ENCODE data around the gene FAM168A.

FAM168A gene

GRCh38 chr11:73637012-73637411, 39.1 kb upstream of the FAM168A start:
- Histone ChIP-seq H3K36me3 (replicated peaks; ENCODE audit: insufficient read depth, low read length) (no peaks in the 10 kb centered on the region), H3K9me3 (replicated peaks; ENCODE audit: insufficient read depth, low read length) (no peaks in the 10 kb centered on the region), H3K9me2 (replicated peaks; ENCODE audit: insufficient read depth, low read length) (no peaks in the 10 kb centered on the region), H3K27ac (ENCODE audit: low read length) (no peak overlapping the region), H3K27me3 (replicated peaks; ENCODE audit: insufficient read depth, low read length) (no peaks in the 10 kb centered on the region), H4K20me1 (ENCODE audit: insufficient read depth, low read length) (no peaks in the 10 kb centered on the region), H3K4me3 (ENCODE audit: low read length) (no peak overlapping the region), H3K9ac (ENCODE audit: low read length) (no peak overlapping the region), H3K79me2 (ENCODE audit: low read length) (no peaks in the 10 kb centered on the region), H2AFZ (ENCODE audit: low read length) (no peak overlapping the region), H3K4me2 (ENCODE audit: low read depth, low read length) (no peak overlapping the region), H3K4me1 (ENCODE audit: low read length) (no peaks in the 10 kb centered on the region), H3F3A (ENCODE audit: insufficient read depth, low read length) (no peaks in the 10 kb centered on the region)
- no peak for TF ChIP-seq EZH2 (optimal IDR thresholded peaks at IDR 0.05; ENCODE audit: low read depth, low read length)
- no peak for TF ChIP-seq CTCF (IDR thresholded peaks at IDR 0.05; ENCODE audit: low read length)
- TF ChIP-seq EZH2phosphoT487 (IDR thresholded peaks at IDR 0.05; ENCODE audit: low read length), result no peak
- DNase-seq, result no peak

GRCh38 chr11:73636249-73636648, 38.3 kb upstream of the FAM168A start:
- no peaks in the 10 kb centered on the region for H3K9me2 ChIP-seq (replicated peaks; ENCODE audit: insufficient read depth, low read length)
- H3K79me2 ChIP-seq (ENCODE audit: low read length), result no peaks in the 10 kb centered on the region
- no peak overlapping the region for H3K4me3 ChIP-seq (ENCODE audit: low read length)
- no peak overlapping the region for H2AFZ ChIP-seq (ENCODE audit: low read length)
- H3K9me3 ChIP-seq (replicated peaks; ENCODE audit: insufficient read depth, low read length), result no peaks in the 10 kb centered on the region
- H3K4me1 ChIP-seq (ENCODE audit: low read length), result no peaks in the 10 kb centered on the region
- H3K27ac ChIP-seq (ENCODE audit: low read length), result no peak overlapping the region
- H3K9ac ChIP-seq (ENCODE audit: low read length), result no peak overlapping the region
- H4K20me1 ChIP-seq (ENCODE audit: insufficient read depth, low read length), result no peaks in the 10 kb centered on the region
- H3K4me2 ChIP-seq (ENCODE audit: low read depth, low read length), result no peak overlapping the region
- H3F3A ChIP-seq (ENCODE audit: insufficient read depth, low read length), result no peaks in the 10 kb centered on the region
- no peaks in the 10 kb centered on the region for H3K36me3 ChIP-seq (replicated peaks; ENCODE audit: insufficient read depth, low read length)
- H3K27me3 ChIP-seq (replicated peaks; ENCODE audit: insufficient read depth, low read length), result no peaks in the 10 kb centered on the region
- TF ChIP-seq EZH2 (optimal IDR thresholded peaks at IDR 0.05; ENCODE audit: low read depth, low read length), result no peak
- TF ChIP-seq CTCF (IDR thresholded peaks at IDR 0.05; ENCODE audit: low read length), result no peak
- no peak for TF ChIP-seq EZH2phosphoT487 (IDR thresholded peaks at IDR 0.05; ENCODE audit: low read length)
- no peak for DNase-seq

- H3K27me3 ChIP-seq (replicated peaks; ENCODE audit: insufficient read depth, low read length), result no peaks in the 10 kb centered on the region
Observed at GRCh38 chr11:73635721-73636120, 37.8 kb upstream of the FAM168A start.

More at GRCh38 chr11:73635721-73636120, 37.8 kb upstream of the FAM168A start:
- no peak for DNase-seq
- Histone ChIP-seq H3K4me1 (ENCODE audit: low read length) (no peaks in the 10 kb centered on the region), H3K27ac (ENCODE audit: low read length) (no peak overlapping the region), H3K36me3 (replicated peaks; ENCODE audit: insufficient read depth, low read length) (no peaks in the 10 kb centered on the region), H4K20me1 (ENCODE audit: insufficient read depth, low read length) (no peaks in the 10 kb centered on the region), H3K4me3 (ENCODE audit: low read length) (no peak overlapping the region), H2AFZ (ENCODE audit: low read length) (no peak overlapping the region), H3K79me2 (ENCODE audit: low read length) (no peaks in the 10 kb centered on the region), H3K9ac (ENCODE audit: low read length) (no peak overlapping the region), H3F3A (ENCODE audit: insufficient read depth, low read length) (no peaks in the 10 kb centered on the region), H3K9me2 (replicated peaks; ENCODE audit: insufficient read depth, low read length) (no peaks in the 10 kb centered on the region), H3K4me2 (ENCODE audit: low read depth, low read length) (no peak overlapping the region), H3K9me3 (replicated peaks; ENCODE audit: insufficient read depth, low read length) (no peaks in the 10 kb centered on the region)
- TF ChIP-seq EZH2 (optimal IDR thresholded peaks at IDR 0.05; ENCODE audit: low read depth, low read length) (no peak), EZH2phosphoT487 (IDR thresholded peaks at IDR 0.05; ENCODE audit: low read length) (no peak), CTCF (IDR thresholded peaks at IDR 0.05; ENCODE audit: low read length) (no peak)
